Activated CD4-positive, alpha-beta T cell treated with anti-CD3 and anti-CD28 coated beads, Interleukin-2, amount 50 U/mL, for 48 hours (primary cell): ENCODE data around the gene CDKL5.

ENCODE experiments used
- DNase-seq, 2 experiments: peaks; one replicate each; pipeline ENCODE4 v3.0.0-alpha.2; 2020

Gene CDKL5

DNA sequence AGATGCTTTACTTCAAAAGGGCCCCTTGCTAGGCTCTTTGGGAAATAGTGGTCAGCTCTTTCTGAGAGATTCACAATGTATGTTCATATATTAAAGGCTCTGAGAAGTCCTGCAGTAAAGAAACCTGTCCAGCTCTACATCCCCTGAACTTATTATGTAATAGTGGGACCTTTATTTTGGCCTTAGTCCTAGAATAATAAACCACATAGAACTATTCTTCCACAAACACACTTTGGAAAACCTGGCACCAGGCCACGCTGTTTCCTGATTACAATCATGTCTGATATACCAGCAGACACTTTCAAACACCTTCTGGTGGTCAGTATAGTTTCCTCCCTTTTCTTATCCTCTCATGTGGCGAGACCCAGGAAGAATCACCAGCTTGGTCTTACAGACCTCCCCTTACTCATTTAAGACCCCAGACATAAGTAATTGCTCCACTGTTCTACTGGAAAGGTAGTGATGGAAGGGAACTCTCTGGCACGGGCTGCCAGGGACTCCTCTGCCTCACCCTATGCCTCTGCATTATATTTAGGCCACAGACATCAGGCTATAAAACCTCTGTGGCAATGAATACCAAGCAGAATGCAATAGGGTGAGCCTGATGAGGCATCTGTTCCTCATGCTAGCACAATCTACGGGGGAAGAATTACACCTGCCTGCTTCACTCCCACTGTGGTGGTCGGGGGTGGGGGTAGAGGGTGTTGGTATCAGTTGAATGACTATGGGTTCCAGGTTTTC is 276.4 kb downstream of the CDKL5 start:
- DNase-seq: no peak

DNA sequence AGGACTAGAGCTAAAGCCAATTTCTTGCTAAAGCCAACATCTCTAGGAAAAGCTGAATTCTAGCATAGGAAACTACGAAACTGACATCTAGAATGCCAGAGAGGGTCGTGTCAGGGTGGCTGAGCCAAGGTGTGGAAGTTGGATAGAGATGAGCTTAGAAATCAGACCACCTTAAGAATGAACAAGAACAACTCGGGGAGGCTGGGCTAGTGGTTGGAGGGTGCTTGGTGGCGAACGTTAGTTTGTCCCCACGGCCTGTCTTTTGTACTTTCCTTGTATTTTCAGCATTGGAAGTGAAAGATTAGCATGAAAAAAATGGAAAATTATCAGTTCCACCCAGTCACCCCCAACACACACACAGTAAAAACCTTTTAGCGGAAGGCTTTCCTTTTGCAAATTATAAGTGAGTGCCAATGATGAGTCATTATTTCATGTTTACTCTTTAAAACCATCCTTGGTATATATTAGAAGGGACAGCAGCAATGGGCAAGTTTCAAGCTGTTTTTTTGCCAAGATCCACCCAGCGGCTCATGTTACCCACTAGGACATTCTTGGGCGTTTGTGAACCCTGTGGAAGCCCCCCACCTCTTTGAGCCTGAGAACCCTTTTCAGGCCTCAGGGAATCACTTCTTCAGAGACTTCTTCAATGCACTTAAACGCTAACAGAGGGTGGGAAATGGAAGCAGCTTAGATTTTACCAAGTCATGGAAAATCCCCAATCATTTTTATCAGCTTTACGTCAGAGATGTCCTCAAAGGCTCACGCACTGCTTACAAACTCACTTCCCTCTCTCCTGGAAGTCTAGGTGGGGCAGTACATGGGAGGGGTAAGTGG is 277.2 kb downstream of the CDKL5 start:
- DNase-seq: no peak
